GM21528 (cell line): ENCODE results near the gene PIGS.

Source experiments
- ATAC-seq: cut with Tn5 transposase; IDR thresholded peaks from one replicate; pipeline ENCODE4 v1.9.1; 2021; ENCODE audit warnings: mild to moderate bottlenecking, moderate library complexity; ENCODE audit not compliant: unreplicated experiment, low FRiP score

PIGS gene

GRCh38 chr17:28551421-28552175, 19.7 kb downstream of the PIGS start:
- ATAC-seq, result no peak

GRCh38 chr17:28550858-28551257, 20.5 kb downstream of the PIGS start:
- ATAC-seq, result no peak

GRCh38 chr17:28549236-28550132, 21.8 kb downstream of the PIGS start:
- ATAC-seq, result no peak

- no peak for ATAC-seq
These were observed 22.8 kb downstream of the PIGS start for GRCh38 chr17:28548417-28549130.

GRCh38 chr17:28547623-28548416, 23.5 kb downstream of the PIGS start:
- no peak for ATAC-seq

- no peak for ATAC-seq
These were observed 24.2 kb downstream of the PIGS start for GRCh38 chr17:28547096-28547622.

- no peak for ATAC-seq
These were observed 25.4 kb downstream of the PIGS start for GRCh38 chr17:28545787-28546415.

- no peak for ATAC-seq
These were observed 26.2 kb downstream of the PIGS start for GRCh38 chr17:28545141-28545503.

GRCh38 chr17:28544402-28545140, 26.8 kb downstream of the PIGS start:
- no peak for ATAC-seq

GRCh38 chr17:28541439-28541838, 29.9 kb downstream of the PIGS start:
- no peak for ATAC-seq

- ATAC-seq, result no peak
These were observed 31.1 kb downstream of the PIGS start for GRCh38 chr17:28540231-28540630.

GRCh38 chr17:28538296-28538895, 32.9 kb downstream of the PIGS start:
- ATAC-seq, result no peak

- ATAC-seq, result no peak
These were observed 34.1 kb downstream of the PIGS start for GRCh38 chr17:28537219-28537610.

GRCh38 chr17:28536532-28537218, 34.6 kb downstream of the PIGS start:
- no peak for ATAC-seq

GRCh38 chr17:28534740-28535375, 36.5 kb downstream of the PIGS start:
- no peak for ATAC-seq

GRCh38 chr17:28533091-28533807, 38.1 kb downstream of the PIGS start:
- ATAC-seq, result no peak
